IMR-90 (cell line): ENCODE data around the gene GPX1. TPM values are rescaled to one million over a fixed set of nuclear protein-coding genes. Genes with fewer than 3 reads are reported as not detected.
"Not testable (repeated sequence)": the region's sequence is repeated elsewhere in the genome, so short reads cannot be mapped to it uniquely, and the experiment has no call there.

ENCODE experiments used
- ATAC-seq: fragments of 200-7000 bp; cut with Tn5 transposase; 2 replicates; pipeline ENCODE4 v1.9.1; 2020; ENCODE audit warnings: low read depth, mild to moderate bottlenecking, moderate library complexity
- BruUV-seq: library from RNA; stranded (reverse); fragments of 400-500 nt; replicated peaks from 2 replicates; lab custom pipeline; 2021; lab: Mats Ljungman, UMichigan
- CTCF ChIA-PET: fragments of 300-600 bp; formaldehyde crosslinking; extraction: SDS; loops from one replicate; lab custom pipeline; 2021; ENCODE audit warnings: antibody characterized with exemption; lab: Yijun Ruan, JAX
- POLR2A ChIA-PET: fragments of 300-600 bp; sonication (Branson Sonifier 250); formaldehyde crosslinking; loops from one replicate; lab custom pipeline; 2022; ENCODE audit warnings: antibody characterized with exemption; ENCODE audit not compliant: unreplicated experiment; lab: Charles Lee
- DNase-seq: peaks from one replicate; pipeline ENCODE4 v3.0.0; 2013
- H2AFZ ChIP-seq: replicated peaks from 2 replicates; pipeline ENCODE3; 2013; ENCODE audit warnings: low read length, mild to moderate bottlenecking; ENCODE audit not compliant: poor library complexity
- H2AK5ac ChIP-seq: 2 replicates; pipeline ENCODE4 v1.6.1; 2013; ENCODE audit warnings: low read depth, low read length, inconsistent platforms
- H2AK9ac ChIP-seq: replicated peaks from 2 replicates; pipeline ENCODE3; 2013; ENCODE audit warnings: mild to moderate bottlenecking, low read depth, low read length, moderate library complexity; ENCODE audit not compliant: poor library complexity
- H2BK120ac ChIP-seq: 2 replicates; pipeline ENCODE4 v1.6.1; 2013; ENCODE audit warnings: low read depth, low read length, inconsistent platforms
- H2BK15ac ChIP-seq: 3 replicates; pipeline ENCODE4 v1.6.1; 2013; ENCODE audit warnings: low read depth, low read length, inconsistent platforms
- H2BK20ac ChIP-seq: 2 replicates; pipeline ENCODE4 v1.6.1; 2013; ENCODE audit warnings: low read depth, mild to moderate bottlenecking, inconsistent platforms, low read length, moderate library complexity
- H2BK5ac ChIP-seq: 2 replicates; pipeline ENCODE4 v1.6.1; 2013; ENCODE audit warnings: mild to moderate bottlenecking, low read depth, low read length, inconsistent platforms; ENCODE audit not compliant: poor library complexity, severe bottlenecking
- H3K14ac ChIP-seq: replicated peaks from 2 replicates; pipeline ENCODE4 v1.6.1; 2013; ENCODE audit warnings: low read depth, low read length, inconsistent platforms
- H3K18ac ChIP-seq: 2 replicates; pipeline ENCODE4 v1.6.1; 2013; ENCODE audit warnings: low read depth, low read length, control low read depth
- H3K23ac ChIP-seq: 2 replicates; pipeline ENCODE4 v1.6.1; 2013; ENCODE audit warnings: low read depth, low read length, inconsistent platforms
- H3K27ac ChIP-seq: 2 replicates; pipeline ENCODE4 v1.5.1; 2013; ENCODE audit warnings: mild to moderate bottlenecking, control low read depth, low read length; ENCODE audit not compliant: insufficient read depth
- H3K27me3 ChIP-seq: 2 replicates; pipeline ENCODE4 v1.6.1; 2013; ENCODE audit warnings: low read length; ENCODE audit not compliant: control insufficient read depth, insufficient read depth
- H3K36me3 ChIP-seq: 2 replicates; pipeline ENCODE4 v1.6.1; 2013; ENCODE audit warnings: low read length, mixed read lengths; ENCODE audit not compliant: control insufficient read depth, insufficient read depth
- H3K4ac ChIP-seq: 2 replicates; pipeline ENCODE4 v1.6.1; 2013; ENCODE audit warnings: low read depth, low read length, inconsistent platforms
- H3K4me1 ChIP-seq: 2 replicates; pipeline ENCODE4 v1.6.1; 2013; ENCODE audit warnings: low read length, mixed read lengths; ENCODE audit not compliant: control insufficient read depth, insufficient read depth
- H3K4me2 ChIP-seq: 2 replicates; pipeline ENCODE4 v1.6.1; 2013; ENCODE audit warnings: low read depth, mild to moderate bottlenecking, control low read depth, low read length, moderate library complexity
- H3K4me3 ChIP-seq: 2 replicates; pipeline ENCODE4 v1.5.1; 2013; ENCODE audit warnings: low read depth, mild to moderate bottlenecking, control low read depth, low read length, moderate library complexity; ENCODE audit not compliant: insufficient read depth
- H3K56ac ChIP-seq: 2 replicates; pipeline ENCODE4 v1.6.1; 2013; ENCODE audit warnings: low read length, inconsistent platforms; ENCODE audit not compliant: insufficient read depth; ENCODE audit errors: extremely low read depth
- H3K79me1 ChIP-seq, 2 experiments: 2 replicates each; pipeline ENCODE4 v1.6.1; 2013; ENCODE audit warnings: low read length in 2 of 2, inconsistent platforms in 1 of 2, low read depth in 1 of 2
- H3K9ac ChIP-seq: 2 replicates; pipeline ENCODE4 v1.6.1; 2013; ENCODE audit warnings: low read depth, low read length, control low read depth
- H3K9me1 ChIP-seq: 2 replicates; pipeline ENCODE4 v1.6.1; 2013; ENCODE audit warnings: low read length, inconsistent platforms; ENCODE audit not compliant: insufficient read depth
- H3K9me3 ChIP-seq: 2 replicates; pipeline ENCODE4 v1.6.1; 2013; ENCODE audit warnings: low read length; ENCODE audit not compliant: control insufficient read depth, insufficient read depth
- H4K20me1 ChIP-seq: 2 replicates; pipeline ENCODE4 v1.6.1; 2013; ENCODE audit warnings: low read length, inconsistent platforms; ENCODE audit not compliant: insufficient read depth
- H4K5ac ChIP-seq: 2 replicates; pipeline ENCODE4 v1.6.1; 2013; ENCODE audit warnings: mild to moderate bottlenecking, low read depth, low read length, control low read depth
- H4K8ac ChIP-seq, 2 experiments: 2 replicates each; pipeline ENCODE4 v1.6.1; 2013; ENCODE audit warnings: low read depth in 2 of 2, low read length in 2 of 2, control low read depth in 1 of 2, inconsistent platforms in 1 of 2
- H4K91ac ChIP-seq: 2 replicates; pipeline ENCODE4 v1.6.1; 2013; ENCODE audit warnings: low read depth, low read length, inconsistent platforms; ENCODE audit not compliant: insufficient read depth
- BHLHE40 ChIP-seq: fragments of 150-350 bp; IDR thresholded peaks from 2 replicates; pipeline ENCODE4 v1.6.1; 2016; ENCODE audit warnings: mild to moderate bottlenecking, low read depth, low read length
- USF2 ChIP-seq: fragments of 150-350 bp; IDR thresholded peaks from 2 replicates; pipeline ENCODE4 v1.6.1; 2017; ENCODE audit warnings: mild to moderate bottlenecking, antibody characterized with exemption, low read length, low read depth
- WGBS, 2 experiments: methylation state at CpG; one replicate each; pipeline versions ENCODE4 v1.1.5 to v1.1.7; 2013; ENCODE audit warnings: missing lambda C conversion rate in 2 of 2; ENCODE audit not compliant: insufficient read length in 1 of 2; ENCODE audit errors: extremely low coverage in 2 of 2; 5-methylcytosine and 5-hydroxymethylcytosine counted together
- dilution Hi-C: fragments of 300-500 bp; cut with HindIII; formaldehyde crosslinking; loops from one replicate; pipeline ENCODE4 v1.14.3; 2018; ENCODE audit warnings: low sequenced_read_pairs; ENCODE audit not compliant: unreplicated experiment
- in situ Hi-C: fragments of 300-500 bp; cut with MboI; formaldehyde crosslinking; loops from 3 replicates; pipeline ENCODE4 v1.14.3; 2019; ENCODE audit warnings: low sequenced_read_pairs, inconsistent platforms, mixed read lengths
- intact Hi-C: fragments of 100-400 bp; cut with micrococcal nuclease; formaldehyde crosslinking; loops from 2 replicates; pipeline ENCODE4 v1.10.0; 2022
- polyA plus RNA-seq, 3 experiments: library from polyadenylated mRNA; depleted of rRNA; stranded (reverse); fragments of >200 nt; gene quantifications; 2 replicates each; pipeline ENCODE4 v1.2.3, GENCODE V29; 2012; ENCODE audit warnings: low replicate concordance in 1 of 3
- total RNA-seq: library from RNA; depleted of rRNA; stranded (reverse); fragments of >200 nt; gene quantifications from 2 replicates; pipeline ENCODE4 v1.2.3, GENCODE V29; 2012

Gene GPX1
- total and polyA plus RNA-seq, 2 of the 4 experiments (the other 2 are of a cell fraction): 128 to 680 TPM

- no peak overlapping the region for H3K4ac ChIP-seq
- no peak overlapping the region for H3K23ac ChIP-seq
- H3K36me3 ChIP-seq: peaks cover 19% of the 10 kb centered on the region
- no peak overlapping the region for H2AK5ac ChIP-seq
- no peak overlapping the region for H2AK9ac ChIP-seq
- no peak overlapping the region for H3K27ac ChIP-seq
- no peak overlapping the region for H3K14ac ChIP-seq
- no peak overlapping the region for H4K8ac ChIP-seq
- H3K27me3 ChIP-seq: no peaks in the 10 kb centered on the region
- peaks cover 0 to 44% of the 10 kb centered on the region in 2 experiments; a peak in 2 of 4 replicates for H3K79me1 ChIP-seq
- no peak overlapping the region for H2AFZ ChIP-seq
- no peak for DNase-seq
- H3K18ac ChIP-seq: no peak overlapping the region
- intact Hi-C loops: no loop called here
- WGBS, 2 experiments: 70% methylated on average over 3 of the region's 4 CpGs; no CpG with 5 or more reads in 1 of the 2 experiments
- BruUV-seq: no TSS peak
- no peak overlapping the region for H4K5ac ChIP-seq
- no peak overlapping the region for H2BK5ac ChIP-seq
- peak; percentile 43 for TF ChIP-seq USF2
- TF ChIP-seq BHLHE40: no peak
- dilution Hi-C loops: no loop called here
- no peak overlapping the region for H2BK120ac ChIP-seq
- H3K4me3 ChIP-seq: no peak overlapping the region
- no peak overlapping the region for H2BK15ac ChIP-seq
- in situ Hi-C loops: no loop called here
- peaks cover 15% of the 10 kb centered on the region for H3K9me1 ChIP-seq
- ChIA-PET CTCF (no interaction called here), POLR2A (no interaction called here)
- no peak overlapping the region for H2BK20ac ChIP-seq
- H3K56ac ChIP-seq: no peak overlapping the region
- no peak overlapping the region for H3K4me2 ChIP-seq
- no peaks in the 10 kb centered on the region for H3K9me3 ChIP-seq
- H4K20me1 ChIP-seq: peaks cover 93% of the 10 kb centered on the region
- H3K4me1 ChIP-seq: peaks cover 3% of the 10 kb centered on the region; the same call in 1 of the 2 replicates
- no peak overlapping the region for H3K9ac ChIP-seq
- no peak overlapping the region for H4K91ac ChIP-seq
- ATAC-seq: 0 out of 2 replicates have a peak, but pooled peaks have one; percentile 52
These were observed 39.3 kb upstream of the GPX1 start for GRCh38 chr3:49397470-49397869.

GRCh38 chr3:49391310-49391709, 33.2 kb upstream of the GPX1 start:
- H3K56ac ChIP-seq, H2BK20ac ChIP-seq, DNase-seq, POLR2A ChIA-PET, H2BK15ac ChIP-seq, BruUV-seq, H2AK9ac ChIP-seq, H2AFZ ChIP-seq, H3K14ac ChIP-seq, dilution Hi-C loops, H3K4me2 ChIP-seq, H3K4me3 ChIP-seq, H4K5ac ChIP-seq, H2BK5ac ChIP-seq, H4K91ac ChIP-seq, ATAC-seq, H2BK120ac ChIP-seq, H3K18ac ChIP-seq, H3K9me3 ChIP-seq, CTCF ChIA-PET, H3K4me1 ChIP-seq, in situ Hi-C loops, H3K27ac ChIP-seq, H3K27me3 ChIP-seq, H3K9ac ChIP-seq, H3K23ac ChIP-seq, H2AK5ac ChIP-seq, H3K4ac ChIP-seq, H4K8ac ChIP-seq, intact Hi-C loops: not testable (repeated sequence)
- peaks cover 0 to 46% of the 10 kb centered on the region in 2 experiments; a peak in 2 of 4 replicates for H3K79me1 ChIP-seq
- WGBS, 2 experiments: 80% methylated on average over 1 of the region's 10 CpGs; no CpG with 5 or more reads in 1 of the 2 experiments
- peaks cover 94% of the 10 kb centered on the region for H4K20me1 ChIP-seq
- H3K9me1 ChIP-seq: peaks cover 21% of the 10 kb centered on the region
- H3K36me3 ChIP-seq: peaks cover 16% of the 10 kb centered on the region
